ENCODE data around the gene SWI5.

SWI5 gene

DNA sequence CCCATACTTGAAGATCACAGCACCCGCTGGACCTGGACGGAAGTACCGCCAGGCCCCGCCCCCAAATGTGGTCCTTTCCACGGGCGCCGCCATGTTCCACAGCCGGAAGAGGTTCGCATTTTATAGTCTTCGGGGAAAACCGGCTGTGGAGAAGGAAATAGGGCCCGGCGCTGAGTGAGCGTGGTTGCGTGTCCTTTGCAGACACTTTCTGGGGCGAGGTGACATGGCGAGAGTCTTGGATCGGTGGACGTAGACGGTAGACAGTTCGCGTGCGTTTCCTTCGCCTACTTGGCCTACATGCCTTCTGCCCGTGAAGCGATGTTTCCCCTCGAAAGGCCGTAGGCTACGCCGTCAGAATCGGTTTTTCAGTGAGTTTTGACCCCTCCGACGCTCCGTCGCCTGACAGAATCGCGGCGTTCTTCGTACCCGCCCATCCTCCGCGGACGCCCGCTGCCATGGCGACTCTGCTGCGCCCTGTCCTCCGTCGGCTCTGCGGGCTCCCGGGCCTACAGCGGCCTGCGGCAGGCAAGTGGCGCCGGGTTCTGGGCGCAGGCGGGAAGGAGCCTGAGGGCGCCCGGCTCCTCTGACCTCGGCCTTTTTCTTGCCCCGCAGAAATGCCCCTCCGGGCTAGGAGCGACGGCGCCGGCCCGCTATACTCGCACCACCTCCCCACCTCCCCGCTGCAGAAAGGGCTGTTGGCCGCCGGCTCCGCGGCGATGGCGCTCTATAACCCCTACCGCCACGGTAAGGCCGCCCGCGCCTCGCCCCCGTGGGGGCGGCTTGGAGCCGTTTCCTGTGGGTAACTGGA is 46.5 kb downstream of the SWI5 start, which contains the start of the genes COQ4 and TRUB2:
Gene COQ4 (plus strand): TSS at position 436 of the 808 bp plus-strand sequence. CDS start 20 bp downstream, at position 456.
Gene TRUB2 (minus strand): TSS at position 44 of the 808 bp plus-strand sequence. CDS start 39 bp downstream, at position 5.
- DNase-seq, result peak; percentile 89 to 96

DNA sequence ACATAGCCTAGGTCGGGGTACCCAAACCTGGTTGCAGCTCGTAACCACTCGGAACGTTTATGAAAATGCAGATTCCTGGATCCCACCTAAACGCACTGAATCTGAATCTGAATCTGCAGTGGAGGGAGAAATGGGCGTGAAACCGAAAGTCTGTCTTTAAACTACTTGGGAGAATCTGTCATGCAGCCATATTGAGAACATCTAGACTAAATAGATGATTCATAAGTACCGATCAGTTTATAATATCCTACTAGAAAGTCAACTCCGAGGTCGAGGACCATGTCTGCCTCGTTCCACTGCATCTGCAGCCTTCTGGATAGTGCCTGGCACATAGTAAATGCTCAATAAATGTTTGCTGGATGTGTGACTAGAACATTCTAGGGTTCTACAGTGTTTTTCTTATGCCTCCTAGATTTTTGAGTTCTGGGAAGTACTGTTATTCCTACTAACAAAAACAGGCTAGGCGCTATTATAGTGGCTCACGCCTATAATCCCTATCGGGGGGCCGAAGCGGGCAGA is 47.2 kb downstream of the SWI5 start:
- no peak for DNase-seq

DNA sequence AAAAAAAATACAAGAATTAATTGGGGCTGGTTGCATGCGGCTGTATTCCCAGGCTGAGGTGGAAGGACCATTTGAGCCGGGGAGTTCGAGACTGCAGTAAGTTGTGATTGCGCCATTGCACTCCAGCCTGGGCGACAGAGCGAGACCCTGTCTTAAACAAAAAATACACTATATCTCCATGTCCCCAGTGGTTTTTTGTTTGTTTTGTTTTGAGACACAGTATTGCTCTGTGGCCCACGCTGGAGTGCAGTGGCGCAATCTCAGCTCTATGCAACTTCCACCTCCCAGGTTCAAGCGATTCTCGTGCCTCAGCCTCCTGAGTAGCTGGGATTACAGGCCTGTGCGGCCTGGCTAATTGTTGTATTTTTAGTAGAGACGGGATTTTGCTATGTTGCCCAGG is 47.7 kb downstream of the SWI5 start:
- DNase-seq, result no peak

DNA sequence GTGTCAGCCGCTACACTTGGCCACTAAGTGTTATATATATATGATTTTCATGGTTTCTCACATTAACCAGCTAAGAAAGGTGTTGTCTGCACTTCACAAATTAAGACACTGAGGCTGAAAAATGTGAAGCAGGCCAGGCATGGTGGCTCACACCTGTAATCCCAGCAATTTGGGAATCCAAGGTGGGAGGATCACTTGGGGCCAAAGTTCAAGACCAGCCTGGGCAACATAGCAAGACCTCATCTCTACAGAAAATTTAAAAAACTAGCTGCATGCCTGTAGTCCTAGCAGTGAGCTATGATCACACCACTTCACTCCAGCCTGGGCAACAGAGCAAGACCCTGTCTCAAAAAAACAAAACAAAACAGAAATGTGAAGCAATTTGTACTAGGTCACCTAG is 48.3 kb downstream of the SWI5 start:
- no peak for DNase-seq

DNA sequence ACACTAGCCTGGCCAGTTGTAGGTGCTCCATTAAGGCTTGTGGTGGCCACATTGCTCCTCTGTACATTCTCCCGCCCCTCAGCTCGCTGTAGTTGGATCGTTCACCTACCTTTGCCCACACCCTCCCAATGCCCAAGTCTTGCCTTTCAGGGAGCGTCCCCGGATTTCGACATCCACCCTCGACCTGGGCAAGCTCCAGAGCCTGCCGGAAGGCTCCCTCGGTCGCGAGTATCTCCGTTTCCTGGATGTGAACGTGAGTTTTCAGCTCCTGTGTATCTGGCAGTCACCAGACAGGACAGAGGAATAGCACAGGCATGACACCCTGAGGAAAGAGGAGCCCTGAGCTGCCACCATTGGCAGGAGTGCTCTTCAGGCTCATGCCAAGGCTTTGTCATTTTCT is 49.6 kb downstream of the SWI5 start:
- DNase-seq, result no peak

DNA sequence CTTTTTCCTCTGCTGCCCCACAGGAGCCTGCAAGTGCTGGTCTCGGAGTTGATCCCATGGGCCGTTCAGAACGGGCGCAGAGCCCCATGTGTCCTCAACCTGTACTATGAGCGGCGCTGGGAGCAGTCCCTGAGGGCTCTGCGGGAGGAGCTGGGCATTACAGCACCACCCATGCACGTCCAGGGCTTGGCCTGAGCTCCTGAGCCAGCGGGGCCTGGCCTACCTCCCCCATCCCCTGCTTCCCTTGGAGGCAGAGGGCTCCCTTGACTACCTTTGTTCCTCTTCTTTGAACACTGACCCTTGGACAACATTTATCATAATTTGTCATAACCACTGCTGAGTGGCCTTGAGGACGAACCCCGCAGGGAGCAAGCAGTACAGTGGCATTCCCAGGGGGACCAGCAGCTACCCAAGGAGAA is 57.4 kb downstream of the SWI5 start:
- DNase-seq, result no peak

DNA sequence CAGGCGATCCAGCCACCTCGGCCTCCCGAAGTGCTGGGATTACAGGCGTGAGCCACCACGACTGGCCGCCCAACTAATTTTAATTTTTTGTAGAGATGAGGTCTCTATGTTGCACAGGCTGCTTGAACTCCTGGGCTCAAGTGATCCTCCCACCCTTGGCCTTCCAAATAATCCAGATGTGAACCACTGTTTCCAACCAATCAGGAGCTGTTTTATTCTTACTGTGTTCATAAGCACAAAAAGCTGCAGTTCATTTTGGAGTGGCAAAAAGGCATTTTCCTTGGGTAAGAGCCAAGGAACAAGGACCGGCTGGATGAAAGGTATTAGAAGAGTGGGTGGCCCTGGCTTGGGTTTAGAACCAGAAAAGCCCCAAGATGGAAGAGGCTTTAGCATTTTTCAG is 59.1 kb downstream of the SWI5 start:
- DNase-seq, result no peak

DNA sequence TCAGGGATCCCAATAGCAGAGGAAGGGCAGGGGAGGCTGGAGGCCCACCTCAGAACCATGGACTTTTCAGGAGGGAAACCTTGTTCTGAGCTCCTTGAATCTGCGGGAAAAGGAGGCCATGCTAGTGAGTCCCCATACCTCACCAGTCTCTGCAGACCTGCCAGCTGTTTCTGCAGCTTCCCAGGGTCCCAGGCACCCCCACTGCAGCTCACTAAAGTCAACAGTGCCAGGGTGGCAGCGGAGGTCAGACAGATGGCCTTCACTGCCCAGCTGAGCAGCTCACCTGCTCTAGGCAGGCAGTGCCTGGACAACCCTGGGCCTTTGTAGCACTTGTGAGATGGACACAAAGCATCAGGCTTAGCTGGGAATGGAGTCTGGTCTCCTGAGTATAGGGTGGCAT is 59.8 kb downstream of the SWI5 start:
- DNase-seq, result no peak

DNA sequence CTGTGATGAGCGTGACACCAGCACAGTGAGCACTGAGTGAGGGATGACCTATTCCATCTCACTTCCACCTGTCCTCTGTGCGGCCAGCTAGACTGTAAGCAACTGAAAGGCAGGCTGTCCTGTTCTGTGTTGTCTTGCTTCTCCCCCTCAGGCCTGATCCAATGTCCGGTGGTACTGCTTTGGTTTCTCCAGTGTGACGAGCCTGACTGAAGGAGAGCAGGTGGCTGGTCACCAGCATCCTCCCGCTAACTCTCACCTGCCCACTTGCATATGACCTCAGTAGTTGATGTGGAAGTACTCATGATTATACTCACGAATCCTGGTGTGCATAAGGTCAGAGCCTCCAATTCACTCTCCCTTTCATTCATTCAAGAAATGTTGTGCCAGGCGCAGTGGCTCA is 61.9 kb downstream of the SWI5 start:
- no peak for DNase-seq

All from SW 1271 (cell line).